CD4-positive, alpha-beta T cell treated with Interleukin-1 beta for 1 hour (primary cell): ENCODE results near the gene ATAD1.
"Not testable (repeated sequence)": the region's sequence is repeated elsewhere in the genome, so short reads cannot be mapped to it uniquely, and the experiment has no call there.

ENCODE experiments used
- DNase-seq, 2 donors: peaks; one replicate each; pipeline ENCODE4 v3.0.0-alpha.2; 2020 to 2022

ATAD1 gene

DNA sequence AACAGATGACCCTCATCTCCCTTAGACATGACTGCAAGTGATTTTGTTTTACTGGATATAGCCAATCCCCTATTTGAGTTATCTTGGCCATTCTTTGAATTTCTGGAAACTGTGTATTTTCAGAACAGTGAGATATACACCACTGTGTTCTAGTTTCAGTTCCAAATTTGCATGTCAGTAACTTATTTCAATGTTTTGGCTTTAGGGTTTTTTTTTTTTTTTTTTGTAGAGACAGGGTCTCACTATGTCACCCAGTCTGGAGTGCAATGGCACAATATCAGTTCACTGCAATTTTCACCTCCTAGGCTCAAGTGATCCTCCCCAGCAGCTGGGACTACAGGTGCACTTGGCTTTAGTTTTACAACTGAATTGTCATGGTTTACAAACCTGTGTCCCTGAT, 67.2 kb downstream of the ATAD1 start:
- DNase-seq, result no peak

- DNase-seq, result no peak
Observed at GRCh38 chr10:87750001-87750671, 67.9 kb downstream of the ATAD1 start.

DNA sequence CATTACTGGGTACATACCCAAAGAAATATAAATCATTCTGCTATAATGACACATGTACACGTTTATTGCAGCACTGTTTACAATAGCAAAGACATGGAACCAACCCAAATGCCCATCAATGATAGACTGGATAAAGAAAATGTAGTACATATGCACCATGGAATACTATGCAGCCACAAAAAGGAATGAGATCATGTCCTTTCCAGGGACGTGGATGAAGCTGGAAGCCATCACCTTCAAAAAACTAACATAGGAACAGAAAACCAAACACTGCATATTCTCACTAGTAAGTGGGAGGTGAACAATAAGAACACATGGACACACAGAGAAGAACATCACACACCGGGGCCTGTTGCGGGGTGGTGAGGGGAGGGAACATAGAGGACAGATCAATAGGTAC, 69.8 kb downstream of the ATAD1 start:
- DNase-seq, result not testable (repeated sequence)

- no peak for DNase-seq
Observed at GRCh38 chr10:87746911-87747310, 71.1 kb downstream of the ATAD1 start.

GRCh38 chr10:87744606-87745005, 73.4 kb downstream of the ATAD1 start:
- DNase-seq, result no peak

DNA sequence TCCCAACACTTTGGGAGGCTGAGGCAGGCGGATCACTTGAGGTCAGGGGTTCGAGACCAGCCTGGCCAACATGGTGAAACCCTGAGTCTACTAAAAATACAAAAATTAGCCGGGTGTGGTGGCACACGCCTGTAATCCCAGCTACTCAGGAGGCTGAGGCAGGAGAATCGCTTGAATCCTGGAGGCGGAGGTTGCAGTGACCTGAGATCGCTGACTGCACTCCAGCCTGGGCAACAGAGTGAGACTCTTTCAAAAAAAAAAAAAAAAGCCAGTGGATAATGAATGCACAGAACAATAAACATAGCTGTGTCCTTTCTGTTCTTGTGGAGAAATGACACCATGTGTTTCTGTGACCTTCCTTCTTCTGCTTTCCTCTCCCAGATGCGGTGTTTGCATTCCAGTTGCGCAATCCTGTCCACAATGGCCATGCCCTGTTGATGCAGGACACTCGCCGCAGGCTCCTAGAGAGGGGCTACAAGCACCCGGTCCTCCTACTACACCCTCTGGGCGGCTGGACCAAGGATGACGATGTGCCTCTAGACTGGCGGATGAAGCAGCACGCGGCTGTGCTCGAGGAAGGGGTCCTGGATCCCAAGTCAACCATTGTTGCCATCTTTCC, 74.9 kb downstream of the ATAD1 start:
- DNase-seq, result peak in 1 of 2 donors; percentile 31

DNA sequence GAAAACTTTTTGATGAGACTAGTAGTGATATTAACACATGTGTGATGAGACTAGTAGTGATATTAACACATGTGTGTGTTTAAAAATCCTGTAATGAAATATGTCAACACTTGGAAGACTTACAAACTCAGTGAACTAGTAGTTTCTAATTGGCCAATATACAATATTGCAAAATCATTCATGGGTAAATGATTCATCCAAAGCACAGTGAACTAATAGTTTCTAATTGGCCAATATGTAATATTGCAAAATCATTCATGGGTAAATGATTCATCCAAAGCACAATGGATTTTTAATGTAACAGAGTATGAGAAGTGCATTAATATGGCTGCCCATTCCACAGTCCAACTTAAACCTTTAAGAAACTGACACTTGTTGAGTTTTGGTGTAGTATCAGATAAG, 77.8 kb downstream of the ATAD1 start:
- no peak for DNase-seq

- DNase-seq, result no peak
Observed at GRCh38 chr10:87739703-87740102, 78.3 kb downstream of the ATAD1 start.

- not testable (repeated sequence) for DNase-seq
Observed at GRCh38 chr10:87738253-87738652, 79.8 kb downstream of the ATAD1 start.

DNA sequence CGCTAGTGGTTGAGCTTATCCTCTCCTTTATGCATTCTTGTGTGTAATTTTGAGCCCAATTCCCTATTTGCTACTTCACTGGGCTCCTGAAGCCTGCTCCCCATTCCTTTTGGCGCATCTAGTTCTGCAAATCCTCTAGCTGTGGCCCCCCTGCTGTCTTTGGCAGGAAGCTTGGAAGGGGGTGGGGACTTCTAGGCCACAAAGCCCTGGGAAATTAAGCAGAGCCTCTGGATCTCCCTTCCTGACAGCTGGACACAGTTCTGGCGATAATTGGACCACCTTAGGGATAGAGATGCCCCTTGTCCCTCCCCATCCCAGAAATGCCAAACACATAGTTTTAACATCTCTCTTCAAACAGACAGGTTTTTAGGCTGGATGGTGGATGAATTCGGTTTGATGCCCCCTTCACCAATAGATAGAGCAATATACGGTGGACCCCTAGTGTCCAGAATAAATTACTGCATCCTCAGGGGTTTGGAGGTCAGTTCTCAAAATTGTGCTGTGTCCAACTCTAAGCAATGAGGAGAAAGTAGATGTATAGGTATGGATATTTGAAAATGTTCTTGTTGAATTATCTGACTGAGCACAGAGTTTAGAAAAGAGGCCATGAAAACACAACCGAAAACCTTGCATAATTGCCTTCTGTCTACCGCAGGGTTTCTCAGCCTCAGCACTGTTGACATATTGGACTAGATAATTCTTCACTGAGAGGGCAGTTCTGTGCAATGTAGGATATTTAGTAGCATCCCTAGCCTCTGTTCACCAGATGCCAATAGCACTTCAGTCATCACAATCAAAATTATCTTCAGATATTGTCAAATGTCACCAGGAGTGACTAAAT, 82.8 kb downstream of the ATAD1 start:
- DNase-seq, result peak in 1 of 2 donors; percentile 6

- DNase-seq, result no peak
Observed at GRCh38 chr10:87733081-87733480, 84.9 kb downstream of the ATAD1 start.

- DNase-seq, result no peak
Observed at GRCh38 chr10:87729940-87730339, 88.1 kb downstream of the ATAD1 start.

DNA sequence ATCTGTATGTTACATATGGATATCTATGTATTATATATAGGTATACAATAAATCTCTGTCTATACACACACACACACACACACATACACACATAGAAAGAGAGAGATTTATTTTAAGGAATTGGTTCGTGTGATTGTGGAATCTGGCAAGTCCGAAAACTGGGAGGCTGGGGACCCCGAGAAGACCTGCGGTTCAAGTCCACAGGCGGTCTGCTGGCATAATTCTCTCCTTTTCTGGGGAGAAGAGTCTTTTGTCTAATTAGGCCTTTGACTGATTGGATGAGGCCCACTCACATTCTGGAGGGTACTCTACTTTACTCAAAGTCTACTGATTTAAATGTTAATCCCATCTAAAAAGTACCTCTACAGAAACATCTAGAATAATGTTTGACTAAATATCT, 93.2 kb downstream of the ATAD1 start:
- DNase-seq, result no peak

- DNase-seq, result no peak
Observed at GRCh38 chr10:87723500-87723899, 94.5 kb downstream of the ATAD1 start.

- DNase-seq, result no peak
Observed at GRCh38 chr10:87722716-87723115, 95.3 kb downstream of the ATAD1 start.

- DNase-seq, result no peak
Observed at GRCh38 chr10:87721781-87722180, 96.2 kb downstream of the ATAD1 start.

GRCh38 chr10:87720665-87721064, 97.4 kb downstream of the ATAD1 start:
- DNase-seq, result no peak

GRCh38 chr10:87716348-87716670, 101.7 kb downstream of the ATAD1 start:
- DNase-seq, result no peak

- no peak for DNase-seq
Observed at GRCh38 chr10:87715552-87716347, 102.3 kb downstream of the ATAD1 start.

GRCh38 chr10:87713707-87714106, 104.3 kb downstream of the ATAD1 start:
- DNase-seq, result no peak

DNA sequence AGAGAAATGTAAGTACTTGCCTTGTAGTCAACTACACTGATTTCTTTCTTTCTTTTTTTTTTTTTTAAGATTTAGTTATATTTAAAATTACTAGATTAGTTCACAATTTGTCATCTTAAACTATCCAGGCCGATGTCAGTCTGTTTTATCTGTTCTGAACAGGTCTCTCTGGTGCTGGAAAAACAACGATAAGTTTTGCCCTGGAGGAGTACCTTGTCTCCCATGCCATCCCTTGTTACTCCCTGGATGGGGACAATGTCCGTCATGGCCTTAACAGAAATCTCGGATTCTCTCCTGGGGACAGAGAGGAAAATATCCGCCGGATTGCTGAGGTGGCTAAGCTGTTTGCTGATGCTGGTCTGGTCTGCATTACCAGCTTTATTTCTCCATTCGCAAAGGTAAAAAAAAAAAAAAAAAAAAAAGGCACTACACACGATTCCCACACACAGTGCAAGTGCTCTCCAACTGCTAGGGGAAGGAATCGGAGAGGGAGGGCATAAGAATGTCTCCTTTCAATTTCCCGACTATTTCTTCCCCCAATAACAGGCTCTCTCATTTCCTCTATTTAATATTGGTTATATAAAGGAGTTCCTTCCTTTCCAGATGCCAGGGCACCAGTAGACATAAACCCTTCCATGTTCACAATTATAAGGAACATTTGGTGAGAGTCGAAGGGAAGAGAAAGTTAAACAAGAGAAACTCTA, 105.0 kb downstream of the ATAD1 start:
- DNase-seq, result no peak

GRCh38 chr10:87707254-87707653, 110.8 kb downstream of the ATAD1 start:
- DNase-seq, result no peak

GRCh38 chr10:87706731-87707130, 111.3 kb downstream of the ATAD1 start:
- DNase-seq, result no peak
